IMR-90 (cell line): ENCODE data around the gene TALDO1. TPM values are rescaled to one million over a fixed set of nuclear protein-coding genes. Genes with fewer than 3 reads are reported as not detected.

ENCODE experiments used
- ATAC-seq: fragments of 200-7000 bp; cut with Tn5 transposase; 2 replicates; pipeline ENCODE4 v1.9.1; 2020; ENCODE audit warnings: low read depth, mild to moderate bottlenecking, moderate library complexity
- BruUV-seq: library from RNA; stranded (reverse); fragments of 400-500 nt; replicated peaks from 2 replicates; lab custom pipeline; 2021; lab: Mats Ljungman, UMichigan
- CTCF ChIA-PET: fragments of 300-600 bp; formaldehyde crosslinking; extraction: SDS; loops from one replicate; lab custom pipeline; 2021; ENCODE audit warnings: antibody characterized with exemption; lab: Yijun Ruan, JAX
- POLR2A ChIA-PET: fragments of 300-600 bp; sonication (Branson Sonifier 250); formaldehyde crosslinking; loops from one replicate; lab custom pipeline; 2022; ENCODE audit warnings: antibody characterized with exemption; ENCODE audit not compliant: unreplicated experiment; lab: Charles Lee
- DNase-seq: peaks from one replicate; pipeline ENCODE4 v3.0.0; 2013
- H2AFZ ChIP-seq: replicated peaks from 2 replicates; pipeline ENCODE3; 2013; ENCODE audit warnings: low read length, mild to moderate bottlenecking; ENCODE audit not compliant: poor library complexity
- H2AK5ac ChIP-seq: 2 replicates; pipeline ENCODE4 v1.6.1; 2013; ENCODE audit warnings: low read depth, low read length, inconsistent platforms
- H2AK9ac ChIP-seq: replicated peaks from 2 replicates; pipeline ENCODE3; 2013; ENCODE audit warnings: mild to moderate bottlenecking, low read depth, low read length, moderate library complexity; ENCODE audit not compliant: poor library complexity
- H2BK120ac ChIP-seq: 2 replicates; pipeline ENCODE4 v1.6.1; 2013; ENCODE audit warnings: low read depth, low read length, inconsistent platforms
- H2BK15ac ChIP-seq: 3 replicates; pipeline ENCODE4 v1.6.1; 2013; ENCODE audit warnings: low read depth, low read length, inconsistent platforms
- H2BK20ac ChIP-seq: 2 replicates; pipeline ENCODE4 v1.6.1; 2013; ENCODE audit warnings: low read depth, mild to moderate bottlenecking, inconsistent platforms, low read length, moderate library complexity
- H2BK5ac ChIP-seq: 2 replicates; pipeline ENCODE4 v1.6.1; 2013; ENCODE audit warnings: mild to moderate bottlenecking, low read depth, low read length, inconsistent platforms; ENCODE audit not compliant: poor library complexity, severe bottlenecking
- H3K14ac ChIP-seq: replicated peaks from 2 replicates; pipeline ENCODE4 v1.6.1; 2013; ENCODE audit warnings: low read depth, low read length, inconsistent platforms
- H3K18ac ChIP-seq: 2 replicates; pipeline ENCODE4 v1.6.1; 2013; ENCODE audit warnings: low read depth, low read length, control low read depth
- H3K23ac ChIP-seq: 2 replicates; pipeline ENCODE4 v1.6.1; 2013; ENCODE audit warnings: low read depth, low read length, inconsistent platforms
- H3K27ac ChIP-seq: 2 replicates; pipeline ENCODE4 v1.5.1; 2013; ENCODE audit warnings: mild to moderate bottlenecking, control low read depth, low read length; ENCODE audit not compliant: insufficient read depth
- H3K27me3 ChIP-seq: 2 replicates; pipeline ENCODE4 v1.6.1; 2013; ENCODE audit warnings: low read length; ENCODE audit not compliant: control insufficient read depth, insufficient read depth
- H3K36me3 ChIP-seq: 2 replicates; pipeline ENCODE4 v1.6.1; 2013; ENCODE audit warnings: low read length, mixed read lengths; ENCODE audit not compliant: control insufficient read depth, insufficient read depth
- H3K4ac ChIP-seq: 2 replicates; pipeline ENCODE4 v1.6.1; 2013; ENCODE audit warnings: low read depth, low read length, inconsistent platforms
- H3K4me1 ChIP-seq: 2 replicates; pipeline ENCODE4 v1.6.1; 2013; ENCODE audit warnings: low read length, mixed read lengths; ENCODE audit not compliant: control insufficient read depth, insufficient read depth
- H3K4me2 ChIP-seq: 2 replicates; pipeline ENCODE4 v1.6.1; 2013; ENCODE audit warnings: low read depth, mild to moderate bottlenecking, control low read depth, low read length, moderate library complexity
- H3K4me3 ChIP-seq: 2 replicates; pipeline ENCODE4 v1.5.1; 2013; ENCODE audit warnings: low read depth, mild to moderate bottlenecking, control low read depth, low read length, moderate library complexity; ENCODE audit not compliant: insufficient read depth
- H3K56ac ChIP-seq: 2 replicates; pipeline ENCODE4 v1.6.1; 2013; ENCODE audit warnings: low read length, inconsistent platforms; ENCODE audit not compliant: insufficient read depth; ENCODE audit errors: extremely low read depth
- H3K79me1 ChIP-seq, 2 experiments: 2 replicates each; pipeline ENCODE4 v1.6.1; 2013; ENCODE audit warnings: low read length in 2 of 2, inconsistent platforms in 1 of 2, low read depth in 1 of 2
- H3K9ac ChIP-seq: 2 replicates; pipeline ENCODE4 v1.6.1; 2013; ENCODE audit warnings: low read depth, low read length, control low read depth
- H3K9me1 ChIP-seq: 2 replicates; pipeline ENCODE4 v1.6.1; 2013; ENCODE audit warnings: low read length, inconsistent platforms; ENCODE audit not compliant: insufficient read depth
- H3K9me3 ChIP-seq: 2 replicates; pipeline ENCODE4 v1.6.1; 2013; ENCODE audit warnings: low read length; ENCODE audit not compliant: control insufficient read depth, insufficient read depth
- H4K20me1 ChIP-seq: 2 replicates; pipeline ENCODE4 v1.6.1; 2013; ENCODE audit warnings: low read length, inconsistent platforms; ENCODE audit not compliant: insufficient read depth
- H4K5ac ChIP-seq: 2 replicates; pipeline ENCODE4 v1.6.1; 2013; ENCODE audit warnings: mild to moderate bottlenecking, low read depth, low read length, control low read depth
- H4K8ac ChIP-seq, 2 experiments: 2 replicates each; pipeline ENCODE4 v1.6.1; 2013; ENCODE audit warnings: low read depth in 2 of 2, low read length in 2 of 2, control low read depth in 1 of 2, inconsistent platforms in 1 of 2
- H4K91ac ChIP-seq: 2 replicates; pipeline ENCODE4 v1.6.1; 2013; ENCODE audit warnings: low read depth, low read length, inconsistent platforms; ENCODE audit not compliant: insufficient read depth
- BHLHE40 ChIP-seq: fragments of 150-350 bp; IDR thresholded peaks from 2 replicates; pipeline ENCODE4 v1.6.1; 2016; ENCODE audit warnings: mild to moderate bottlenecking, low read depth, low read length
- CEBPB ChIP-seq: IDR thresholded peaks from 2 replicates; pipeline ENCODE4 v1.6.1; 2012; ENCODE audit warnings: low read depth, low read length, improper control_type of control experiment
- MAFK ChIP-seq: IDR thresholded peaks from 2 replicates; pipeline ENCODE4 v1.6.1; 2012; ENCODE audit warnings: low read depth, low read length, improper control_type of control experiment
- MAZ ChIP-seq: IDR thresholded peaks from 2 replicates; pipeline ENCODE4 v1.6.1; 2012; ENCODE audit warnings: low read depth, mild to moderate bottlenecking, low read length, improper control_type of control experiment, moderate library complexity, borderline replicate concordance
- WGBS, 2 experiments: methylation state at CpG; one replicate each; pipeline versions ENCODE4 v1.1.5 to v1.1.7; 2013; ENCODE audit warnings: missing lambda C conversion rate in 2 of 2; ENCODE audit not compliant: insufficient read length in 1 of 2; ENCODE audit errors: extremely low coverage in 2 of 2; 5-methylcytosine and 5-hydroxymethylcytosine counted together
- dilution Hi-C: fragments of 300-500 bp; cut with HindIII; formaldehyde crosslinking; loops from one replicate; pipeline ENCODE4 v1.14.3; 2018; ENCODE audit warnings: low sequenced_read_pairs; ENCODE audit not compliant: unreplicated experiment
- in situ Hi-C: fragments of 300-500 bp; cut with MboI; formaldehyde crosslinking; loops from 3 replicates; pipeline ENCODE4 v1.14.3; 2019; ENCODE audit warnings: low sequenced_read_pairs, inconsistent platforms, mixed read lengths
- intact Hi-C: fragments of 100-400 bp; cut with micrococcal nuclease; formaldehyde crosslinking; loops from 2 replicates; pipeline ENCODE4 v1.10.0; 2022
- polyA plus RNA-seq, 3 experiments: library from polyadenylated mRNA; depleted of rRNA; stranded (reverse); fragments of >200 nt; gene quantifications; 2 replicates each; pipeline ENCODE4 v1.2.3, GENCODE V29; 2012; ENCODE audit warnings: low replicate concordance in 1 of 3
- total RNA-seq: library from RNA; depleted of rRNA; stranded (reverse); fragments of >200 nt; gene quantifications from 2 replicates; pipeline ENCODE4 v1.2.3, GENCODE V29; 2012

The TALDO1 gene
- total and polyA plus RNA-seq, 2 of the 4 experiments (the other 2 are of a cell fraction), result 147 to 210 TPM

- dilution Hi-C loops (no loop called here), in situ Hi-C loops (no loop called here)
Measured at GRCh38 chr11:708511-708910, 38.8 kb upstream of the TALDO1 start.

More at GRCh38 chr11:708511-708910, 38.8 kb upstream of the TALDO1 start:
- H3K9ac ChIP-seq, result no peak overlapping the region
- no peak overlapping the region for H3K27ac ChIP-seq
- no TSS peak for BruUV-seq
- no peak overlapping the region for H3K14ac ChIP-seq
- no peak overlapping the region for H3K4ac ChIP-seq
- no peak overlapping the region for H3K56ac ChIP-seq
- TF ChIP-seq BHLHE40, result no peak
- TF ChIP-seq CEBPB, result no peak
- no peak for TF ChIP-seq MAFK
- no peak for TF ChIP-seq MAZ
- no peak overlapping the region for H3K23ac ChIP-seq
- ChIA-PET POLR2A (no interaction called here), CTCF (no interaction called here)
- no peak for ATAC-seq
- no peak overlapping the region for H2BK120ac ChIP-seq
- no peaks in the 10 kb centered on the region for H4K20me1 ChIP-seq
- no peaks in the 10 kb centered on the region for H3K27me3 ChIP-seq
- H2AFZ ChIP-seq, result no peak overlapping the region
- H2BK15ac ChIP-seq, result no peak overlapping the region; the same call in 2 of the 3 replicates
- H3K36me3 ChIP-seq, result peaks cover 6% of the 10 kb centered on the region; the same call in 1 of the 2 replicates
- no peaks in the 10 kb centered on the region for H3K9me3 ChIP-seq
- no peak overlapping the region for H4K8ac ChIP-seq
- intact Hi-C loops, result no loop called here
- no CpG with 5 or more reads among the region's 7 CpGs for WGBS, 2 experiments
- no peak overlapping the region for H4K91ac ChIP-seq
- H3K18ac ChIP-seq, result no peak overlapping the region
- H3K9me1 ChIP-seq, result peaks cover 13% of the 10 kb centered on the region
- H3K4me3 ChIP-seq, result no peak overlapping the region
- peaks cover 0 to 40% of the 10 kb centered on the region in 2 experiments for H3K79me1 ChIP-seq
- 0 out of 2 replicates have a peak overlapping the region, but pooled peaks have one; percentile 39 for H2AK5ac ChIP-seq
- no peak for DNase-seq
- H3K4me1 ChIP-seq, result peaks cover 21% of the 10 kb centered on the region
- no peak overlapping the region for H4K5ac ChIP-seq
- H3K4me2 ChIP-seq, result no peak overlapping the region
- no peak overlapping the region for H2BK20ac ChIP-seq
- H2AK9ac ChIP-seq, result peak overlapping the region; percentile 70
- no peak overlapping the region for H2BK5ac ChIP-seq
